Measurements from ENCODE around the gene SFTPA2. TPM values are rescaled to one million over a fixed set of nuclear protein-coding genes. Genes with fewer than 3 reads are reported as not detected.
"Not testable (repeated sequence)": the region's sequence is repeated elsewhere in the genome, so short reads cannot be mapped to it uniquely, and the experiment has no call there.

The SFTPA2 gene
- not detected for total RNA-seq

DNA sequence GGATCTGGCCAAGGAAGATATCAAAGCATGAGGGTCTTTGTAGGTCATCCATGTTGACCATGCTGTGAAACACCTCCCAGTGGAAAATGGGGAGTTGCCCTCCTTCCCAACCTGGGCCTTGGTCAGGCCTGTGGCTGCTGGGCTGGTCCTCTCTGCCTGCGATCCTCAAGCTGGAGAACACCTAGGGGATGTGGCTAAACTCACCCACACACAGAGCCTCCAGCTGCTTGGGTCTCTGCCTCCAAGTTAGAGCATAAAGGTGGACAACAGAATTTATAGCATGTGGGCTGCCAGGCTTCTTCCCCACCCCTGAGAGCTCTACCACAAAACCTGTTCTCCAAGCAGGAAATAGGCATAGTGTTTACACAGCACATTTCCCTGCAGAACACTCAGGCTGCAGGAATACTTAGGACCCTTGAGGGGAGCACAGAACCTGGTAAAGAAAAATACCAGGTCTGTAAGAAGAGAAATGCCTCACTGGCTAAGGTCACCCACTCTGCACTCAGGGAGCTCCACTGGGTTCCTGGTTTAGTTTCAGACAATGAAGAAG, at the start of gene SFTPA2:
TSS of gene SFTPA2 (minus strand) at position 248 of the 550 bp plus-strand sequence. CDS start 924 bp downstream, outside the sequence.
- Histone ChIP-seq H3K9me3 (ENCODE audit: low read depth, low read length) (no peaks in the 10 kb centered on the region), H3K27me3 (ENCODE audit: insufficient read depth, low read length) (no peaks in the 10 kb centered on the region), H3K4me3 (ENCODE audit: low read length) (no peak within 1 kb of the TSS), H3K4me1 (ENCODE audit: insufficient read depth, low read length) (no peaks in the 10 kb centered on the region)

DNA sequence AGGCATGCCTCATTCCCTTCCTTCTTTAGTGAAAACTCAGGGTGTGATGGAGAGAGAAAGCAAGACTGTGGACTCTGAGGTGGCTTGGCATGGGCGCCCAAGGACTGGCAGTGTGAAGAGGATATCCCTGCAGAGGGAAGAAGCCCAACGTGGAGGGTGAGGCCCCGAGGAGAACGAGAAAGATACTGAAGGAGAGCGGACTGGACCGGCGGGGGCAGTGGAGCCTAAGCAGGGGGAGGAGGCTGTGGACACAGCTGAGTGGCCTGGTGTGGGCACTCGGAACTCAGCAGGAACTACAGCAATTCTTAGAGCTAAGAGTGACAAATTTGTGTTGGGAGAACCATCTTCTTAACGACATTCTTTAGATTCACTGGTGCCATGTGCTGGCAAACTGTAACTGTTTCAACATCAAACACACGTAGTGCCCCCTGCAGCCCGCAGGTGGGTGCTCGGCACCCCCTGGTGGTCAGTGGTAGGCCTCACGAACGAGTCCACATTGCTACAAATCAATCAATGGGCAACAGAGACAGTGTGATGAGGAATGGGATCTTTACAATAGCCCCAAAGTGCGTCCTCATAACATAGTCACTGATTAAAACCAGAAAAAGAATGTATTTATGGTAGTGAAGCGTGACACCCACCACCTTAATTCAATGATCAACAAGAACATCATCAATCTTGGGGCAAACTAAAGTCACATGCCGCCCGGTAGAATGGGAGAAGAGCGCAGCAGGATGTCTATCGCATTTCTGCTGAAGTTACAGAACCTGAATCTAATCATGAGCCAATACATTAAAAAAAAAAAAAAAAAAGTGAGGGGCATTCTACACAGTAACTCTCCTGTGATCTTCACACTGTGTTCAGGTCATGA, 48.5 kb upstream of the SFTPA2 start:
- H3K9me3 ChIP-seq (ENCODE audit: low read depth, low read length), result no peaks in the 10 kb centered on the region
- no peak overlapping the region for H3K4me3 ChIP-seq (ENCODE audit: low read length)
- no peaks in the 10 kb centered on the region for H3K4me1 ChIP-seq (ENCODE audit: insufficient read depth, low read length)
- H3K27me3 ChIP-seq (ENCODE audit: insufficient read depth, low read length), result no peaks in the 10 kb centered on the region

DNA sequence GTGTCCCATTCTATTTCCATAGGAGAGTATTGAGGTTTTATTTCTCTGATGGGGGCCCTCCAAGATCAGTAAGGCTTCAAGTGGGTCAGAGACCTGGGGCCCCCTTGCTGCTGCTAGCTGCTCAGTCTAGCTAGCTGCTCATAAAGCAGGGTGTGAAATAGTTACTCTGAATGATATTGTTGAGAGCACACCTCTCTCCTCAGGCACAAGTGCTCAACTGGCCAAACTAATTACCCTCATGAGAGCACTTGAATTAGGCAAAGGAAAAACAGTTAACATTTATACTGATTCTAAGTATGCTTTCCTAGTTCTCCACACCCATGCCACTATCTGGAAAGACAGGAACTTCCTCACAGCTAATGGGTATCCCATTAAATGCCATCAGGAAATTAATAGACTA, 45.1 kb upstream of the SFTPA2 start:
- H3K4me1 ChIP-seq (ENCODE audit: insufficient read depth, low read length), result peaks cover 3% of the 10 kb centered on the region
- H3K9me3 ChIP-seq (ENCODE audit: low read depth, low read length), result no peaks in the 10 kb centered on the region
- H3K4me3 ChIP-seq (ENCODE audit: low read length), result no peak overlapping the region
- no peaks in the 10 kb centered on the region for H3K27me3 ChIP-seq (ENCODE audit: insufficient read depth, low read length)

DNA sequence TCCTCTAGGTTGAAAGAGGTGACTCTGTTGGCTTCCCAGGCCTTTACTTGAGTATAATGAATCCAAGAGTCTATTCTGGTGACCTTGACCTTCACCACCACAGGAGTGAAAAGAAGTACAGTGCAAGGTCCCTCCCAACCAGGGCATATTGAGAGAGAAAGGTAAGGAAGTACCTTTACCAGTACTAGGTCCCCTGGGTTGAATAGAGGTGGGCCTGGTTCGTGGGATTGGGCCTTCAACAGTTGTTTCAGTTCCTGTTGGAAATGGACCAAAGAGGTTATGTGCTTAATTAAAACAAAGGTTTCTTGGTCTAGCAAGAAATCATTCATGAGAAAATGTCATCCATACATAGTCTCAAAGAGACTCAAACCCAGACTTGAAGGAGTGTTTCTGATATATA, 44.1 kb upstream of the SFTPA2 start:
- Histone ChIP-seq H3K4me3 (ENCODE audit: low read length) (no peak overlapping the region), H3K4me1 (ENCODE audit: insufficient read depth, low read length) (peaks cover 3% of the 10 kb centered on the region), H3K9me3 (ENCODE audit: low read depth, low read length) (no peaks in the 10 kb centered on the region), H3K27me3 (ENCODE audit: insufficient read depth, low read length) (no peaks in the 10 kb centered on the region)

DNA sequence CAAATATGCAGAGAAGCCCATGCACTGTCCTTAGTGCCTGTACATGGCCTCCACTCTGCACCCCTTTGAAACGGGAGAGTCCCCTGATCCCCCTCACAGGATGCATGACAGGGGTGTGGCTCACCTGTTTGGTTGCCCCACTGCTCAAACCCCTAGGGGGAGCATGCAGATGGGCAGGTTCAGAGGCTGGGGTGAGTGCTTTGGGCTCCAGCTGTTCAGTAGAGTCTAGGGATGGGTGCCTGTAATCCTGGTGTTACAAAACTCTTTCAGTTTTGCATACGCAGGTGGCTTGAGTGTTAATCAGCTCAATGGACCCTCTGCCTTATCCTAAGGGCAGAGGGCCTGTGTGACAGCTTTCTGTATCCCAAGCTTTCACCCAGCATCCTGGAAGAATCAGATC, 42.7 kb upstream of the SFTPA2 start:
- H3K9me3 ChIP-seq (ENCODE audit: low read depth, low read length), result peaks cover 8% of the 10 kb centered on the region
- no peaks in the 10 kb centered on the region for H3K27me3 ChIP-seq (ENCODE audit: insufficient read depth, low read length)
- H3K4me3 ChIP-seq (ENCODE audit: low read length), result no peak overlapping the region
- H3K4me1 ChIP-seq (ENCODE audit: insufficient read depth, low read length), result peaks cover 3% of the 10 kb centered on the region

GRCh38 chr10:79601939-79602338, 41.7 kb upstream of the SFTPA2 start:
- H3K4me1 ChIP-seq (ENCODE audit: insufficient read depth, low read length), result peaks cover 3% of the 10 kb centered on the region
- H3K9me3 ChIP-seq (ENCODE audit: low read depth, low read length), result peaks cover 15% of the 10 kb centered on the region
- H3K4me3 ChIP-seq (ENCODE audit: low read length), result no peak overlapping the region
- H3K27me3 ChIP-seq (ENCODE audit: insufficient read depth, low read length), result no peaks in the 10 kb centered on the region

DNA sequence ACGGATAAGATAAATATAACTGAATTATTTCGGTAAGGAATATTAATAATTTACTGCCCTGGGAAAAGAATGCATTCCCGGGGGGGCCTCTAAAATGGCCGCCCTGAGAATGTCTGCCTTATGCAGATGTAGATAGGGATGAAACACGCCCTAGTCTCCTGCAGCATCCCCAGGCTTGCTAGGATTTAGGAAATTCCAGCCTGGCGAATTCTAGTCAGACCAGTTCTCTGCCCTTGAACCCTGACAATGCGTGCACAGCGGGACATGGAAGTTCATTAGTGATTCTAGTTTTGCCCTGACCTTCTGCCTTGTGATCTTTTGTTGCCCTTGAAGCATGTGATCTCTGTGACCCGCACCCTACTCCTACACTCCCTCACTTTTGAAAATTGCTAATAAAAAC, 39.4 kb upstream of the SFTPA2 start:
- not testable (repeated sequence) for H3K4me1 ChIP-seq (ENCODE audit: insufficient read depth, low read length); H3K27me3 ChIP-seq (ENCODE audit: insufficient read depth, low read length); H3K4me3 ChIP-seq (ENCODE audit: low read length)
- H3K9me3 ChIP-seq (ENCODE audit: low read depth, low read length), result peaks cover 15% of the 10 kb centered on the region

DNA sequence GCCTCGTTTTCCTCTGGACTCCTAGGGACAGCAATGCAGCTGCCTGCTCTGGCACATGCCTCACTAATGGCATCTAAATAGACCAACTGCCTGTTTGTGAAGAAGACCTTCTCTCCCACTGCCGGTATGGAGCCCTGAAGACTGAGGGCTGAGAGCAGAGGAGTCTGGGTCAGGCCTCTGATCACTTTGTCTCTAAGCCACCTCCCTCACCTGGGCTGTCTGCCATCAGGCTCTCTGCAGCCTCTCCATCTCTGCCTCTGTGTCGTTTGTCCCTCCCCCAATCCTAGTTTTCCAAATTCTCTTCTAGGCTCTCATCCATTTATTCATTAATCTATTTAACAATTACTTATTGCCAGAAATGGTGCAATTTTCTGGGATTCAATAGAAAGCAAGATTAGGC, 35.3 kb upstream of the SFTPA2 start:
- H3K4me3 ChIP-seq (ENCODE audit: low read length), result no peak overlapping the region

DNA sequence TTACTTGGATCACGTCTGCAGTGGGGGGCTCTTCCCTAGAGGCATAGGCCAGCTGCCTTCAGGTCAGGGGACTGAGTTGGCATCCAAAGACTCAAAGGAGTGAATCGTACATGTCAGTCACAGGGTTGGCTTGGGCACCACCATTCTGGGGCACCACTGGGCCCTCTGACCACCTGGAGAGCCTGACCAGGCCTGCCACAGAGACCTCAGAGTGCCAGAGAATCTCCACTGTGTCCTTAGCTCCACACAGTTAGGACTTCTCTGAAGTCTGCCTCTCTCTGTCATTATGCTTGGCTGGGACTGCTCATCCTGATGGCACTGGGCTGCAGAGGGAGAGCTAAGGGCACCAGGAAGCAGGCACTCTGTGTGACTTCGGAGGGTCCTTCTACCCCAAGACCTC, 34.4 kb upstream of the SFTPA2 start:
- not testable (repeated sequence) for H3K27me3 ChIP-seq (ENCODE audit: insufficient read depth, low read length); H3K4me3 ChIP-seq (ENCODE audit: low read length); H3K4me1 ChIP-seq (ENCODE audit: insufficient read depth, low read length)
- peaks cover 15% of the 10 kb centered on the region for H3K9me3 ChIP-seq (ENCODE audit: low read depth, low read length)

More for the DNA sequence above, 35.3 kb upstream of the SFTPA2 start:
- Histone ChIP-seq H3K27me3 (ENCODE audit: insufficient read depth, low read length) (no peaks in the 10 kb centered on the region), H3K4me1 (ENCODE audit: insufficient read depth, low read length) (no peaks in the 10 kb centered on the region), H3K9me3 (ENCODE audit: low read depth, low read length) (peaks cover 15% of the 10 kb centered on the region)

GRCh38 chr10:79593377-79593776, 33.2 kb upstream of the SFTPA2 start:
- Histone ChIP-seq H3K4me1 (ENCODE audit: insufficient read depth, low read length) (no peaks in the 10 kb centered on the region), H3K9me3 (ENCODE audit: low read depth, low read length) (peaks cover 11% of the 10 kb centered on the region), H3K4me3 (ENCODE audit: low read length) (no peak overlapping the region), H3K27me3 (ENCODE audit: insufficient read depth, low read length) (no peaks in the 10 kb centered on the region)

DNA sequence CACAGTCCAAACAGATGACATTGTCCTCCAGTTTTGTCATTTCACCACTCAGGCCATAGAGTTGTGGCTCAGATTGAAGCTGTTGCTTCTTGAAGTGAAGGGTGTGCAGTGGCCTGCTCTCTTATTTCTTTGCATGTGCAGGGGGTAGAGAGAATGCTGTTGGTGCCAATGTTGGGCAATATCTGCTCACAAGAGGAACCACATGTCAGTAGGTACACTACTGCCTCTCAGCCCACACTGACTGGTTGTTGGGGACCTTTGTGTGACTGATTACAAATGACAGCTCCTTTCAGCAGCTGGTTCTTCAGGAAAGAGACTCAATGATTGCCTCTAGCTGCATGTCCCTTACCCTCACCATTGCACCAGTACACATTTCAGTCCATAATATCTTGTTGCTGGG, 28.6 kb upstream of the SFTPA2 start:
- no peaks in the 10 kb centered on the region for H3K4me1 ChIP-seq (ENCODE audit: insufficient read depth, low read length)
- H3K27me3 ChIP-seq (ENCODE audit: insufficient read depth, low read length), result no peaks in the 10 kb centered on the region
- H3K9me3 ChIP-seq (ENCODE audit: low read depth, low read length), result no peaks in the 10 kb centered on the region
- no peak overlapping the region for H3K4me3 ChIP-seq (ENCODE audit: low read length)

DNA sequence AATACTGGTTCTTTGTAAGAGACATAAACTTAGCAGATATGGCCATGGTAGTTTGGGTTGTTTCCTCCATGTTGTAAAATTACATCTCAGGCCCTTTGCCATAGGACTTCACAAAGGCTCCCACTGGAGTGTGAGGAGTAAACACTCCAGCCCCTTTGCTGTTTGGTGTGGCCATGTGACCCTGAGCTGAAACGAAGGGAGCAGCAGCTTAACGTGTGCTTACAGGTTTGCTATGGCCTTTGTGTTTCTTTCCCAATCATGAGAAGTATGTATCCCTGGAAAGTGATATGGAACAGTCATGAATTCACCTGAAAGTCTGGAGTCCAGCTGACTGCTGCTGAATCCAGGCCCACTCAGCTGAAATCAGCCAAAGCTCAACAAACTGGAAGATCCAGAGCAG, 26.7 kb upstream of the SFTPA2 start:
- H3K27me3 ChIP-seq (ENCODE audit: insufficient read depth, low read length), result no peaks in the 10 kb centered on the region
- no peak overlapping the region for H3K4me3 ChIP-seq (ENCODE audit: low read length)
- H3K4me1 ChIP-seq (ENCODE audit: insufficient read depth, low read length), result no peaks in the 10 kb centered on the region
- H3K9me3 ChIP-seq (ENCODE audit: low read depth, low read length), result no peaks in the 10 kb centered on the region

DNA sequence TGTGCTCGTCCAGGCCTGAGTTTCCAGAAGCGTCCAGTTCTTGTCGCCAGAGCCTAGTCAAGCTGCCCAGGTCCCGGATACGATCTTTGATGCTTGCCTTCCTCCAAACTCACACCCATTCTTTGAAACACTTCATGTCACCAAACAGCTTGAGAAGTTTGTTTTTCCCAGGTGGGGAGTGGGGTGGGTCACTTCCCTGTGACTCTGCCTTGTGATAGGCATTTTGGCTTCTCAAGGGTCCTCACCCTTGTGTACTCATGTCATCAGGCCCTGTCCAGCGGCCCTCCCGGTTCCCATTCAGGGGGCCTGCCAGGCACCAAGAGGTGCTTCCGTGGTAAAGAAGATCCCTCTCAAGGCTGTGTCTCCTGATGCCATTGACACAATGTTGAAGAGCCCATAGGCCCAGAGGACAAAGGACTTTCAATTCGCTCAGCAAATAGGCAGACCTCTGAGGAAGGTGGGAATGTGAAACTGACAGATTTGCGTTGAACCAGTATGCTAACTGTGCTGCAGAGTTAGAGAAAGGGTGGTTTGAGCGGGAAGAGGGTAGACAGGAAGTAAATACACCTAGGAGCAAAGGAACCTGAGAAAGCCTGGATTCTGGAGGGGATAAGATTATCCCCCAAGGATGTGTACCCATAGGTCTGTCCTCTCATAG, 25.8 kb upstream of the SFTPA2 start:
- H3K4me3 ChIP-seq (ENCODE audit: low read length), result no peak overlapping the region
- H3K27me3 ChIP-seq (ENCODE audit: insufficient read depth, low read length), result no peaks in the 10 kb centered on the region
- H3K9me3 ChIP-seq (ENCODE audit: low read depth, low read length), result no peaks in the 10 kb centered on the region
- no peaks in the 10 kb centered on the region for H3K4me1 ChIP-seq (ENCODE audit: insufficient read depth, low read length)

DNA sequence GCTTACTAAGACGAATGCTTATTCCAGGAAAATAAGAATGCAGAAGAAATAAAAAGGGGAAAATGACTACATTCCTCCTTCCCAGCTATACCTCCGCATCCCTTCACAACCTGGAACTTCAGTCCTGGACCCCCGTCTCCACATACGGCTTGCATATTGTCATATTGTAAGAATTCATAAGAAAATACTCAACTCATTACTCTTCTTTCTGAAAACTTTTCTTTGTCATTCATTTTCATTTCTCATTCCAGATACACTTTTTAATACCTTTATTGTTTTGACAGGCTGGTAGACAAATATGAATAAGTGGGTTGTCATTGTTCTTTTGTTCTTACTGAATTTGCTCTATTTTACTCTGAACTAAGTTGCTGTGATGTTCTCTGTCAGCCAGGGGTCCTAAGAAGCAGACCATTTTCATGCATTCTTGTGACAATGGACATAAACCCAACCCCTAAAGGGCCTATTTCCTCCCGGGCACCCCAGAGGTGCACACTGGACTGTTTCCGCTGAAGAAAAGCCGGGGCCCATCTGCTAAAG, 23.3 kb upstream of the SFTPA2 start:
- Histone ChIP-seq H3K4me3 (ENCODE audit: low read length) (no peak overlapping the region), H3K4me1 (ENCODE audit: insufficient read depth, low read length) (no peaks in the 10 kb centered on the region), H3K27me3 (ENCODE audit: insufficient read depth, low read length) (no peaks in the 10 kb centered on the region)

DNA sequence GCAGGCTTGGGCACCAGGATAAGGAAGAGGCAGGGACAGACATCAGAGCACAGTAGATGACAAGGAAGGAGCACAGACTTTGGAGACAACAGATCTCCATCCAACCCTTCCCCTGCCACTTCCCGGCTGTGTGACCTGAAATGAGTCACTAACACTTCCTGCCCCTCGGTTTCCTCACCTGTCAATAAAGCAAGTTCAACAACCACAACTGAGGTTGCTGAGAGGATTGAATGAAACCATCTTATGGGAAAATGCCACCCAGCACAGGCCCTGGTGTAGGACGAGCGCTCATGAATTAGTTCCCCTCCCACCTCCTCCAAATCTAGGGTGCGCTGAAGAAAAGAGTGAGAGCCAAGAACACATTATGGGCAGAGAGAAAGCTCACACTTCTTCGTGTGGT, 22.7 kb upstream of the SFTPA2 start:
- not testable (repeated sequence) for H3K4me3 ChIP-seq (ENCODE audit: low read length); H3K4me1 ChIP-seq (ENCODE audit: insufficient read depth, low read length); H3K9me3 ChIP-seq (ENCODE audit: low read depth, low read length); H3K27me3 ChIP-seq (ENCODE audit: insufficient read depth, low read length)

More for the DNA sequence above, 23.3 kb upstream of the SFTPA2 start:
- no peaks in the 10 kb centered on the region for H3K9me3 ChIP-seq (ENCODE audit: low read depth, low read length)
